Panc1 (cell line): ENCODE data around the gene SETD2. TPM values are rescaled to one million over a fixed set of nuclear protein-coding genes. Genes with fewer than 3 reads are reported as not detected.

ENCODE experiments used
- ATAC-seq: fragments of 200-7000 bp; cut with Tn5 transposase; 2 replicates; pipeline ENCODE4 v1.9.1; 2020; ENCODE audit warnings: mild to moderate bottlenecking, moderate library complexity
- BruUV-seq: library from RNA; stranded (reverse); fragments of 400-500 nt; replicated peaks from 2 replicates; lab custom pipeline; 2021; lab: Mats Ljungman, UMichigan
- CTCF ChIA-PET: fragments of 300-600 bp; sonication (Branson Sonifier 250); formaldehyde crosslinking; loops from one replicate; lab custom pipeline; 2022; ENCODE audit warnings: antibody characterized with exemption; lab: Charles Lee
- POLR2A ChIA-PET: fragments of 300-600 bp; sonication (Branson Sonifier 250); formaldehyde crosslinking; loops from one replicate; lab custom pipeline; 2022; ENCODE audit warnings: antibody characterized with exemption; lab: Charles Lee
- DNase-seq: peaks from one replicate; pipeline ENCODE4 v3.0.0-alpha.2; 2010; ENCODE audit warnings: low read depth, low spot score
- H3K27ac ChIP-seq: 2 replicates; pipeline ENCODE4 v1.5.1; 2011; ENCODE audit warnings: mild to moderate bottlenecking, low read length, inconsistent platforms
- H3K27me3 ChIP-seq: fragments of 200-500 bp; sonication (Bioruptor generic); 2 replicates; pipeline ENCODE4 v1.6.0; 2014; ENCODE audit warnings: low read length, inconsistent platforms; ENCODE audit not compliant: control insufficient read depth, insufficient read depth
- H3K36me3 ChIP-seq: fragments of 200-500 bp; sonication (Bioruptor generic); 2 replicates; pipeline ENCODE4 v1.5.1; 2014; ENCODE audit warnings: inconsistent platforms, mild to moderate bottlenecking, low read length, moderate library complexity; ENCODE audit not compliant: control insufficient read depth, insufficient read depth
- H3K4me1 ChIP-seq: 2 replicates; pipeline ENCODE4 v1.5.1; 2011; ENCODE audit warnings: inconsistent platforms, mild to moderate bottlenecking, low read length, moderate library complexity; ENCODE audit not compliant: control insufficient read depth, insufficient read depth
- H3K4me3 ChIP-seq, 2 experiments: 2 replicates each; pipeline ENCODE4 v1.5.1; 2011 to 2012; ENCODE audit warnings: low read depth in 2 of 2, low read length in 2 of 2, mild to moderate bottlenecking in 2 of 2, inconsistent platforms in 1 of 2, moderate library complexity in 1 of 2
- H3K9me3 ChIP-seq: fragments of 200-500 bp; sonication (Bioruptor generic); 2 replicates; pipeline ENCODE4 v1.5.1; 2014; ENCODE audit warnings: low read depth, mild to moderate bottlenecking, inconsistent platforms, low read length, moderate library complexity; ENCODE audit not compliant: control insufficient read depth, insufficient read depth
- POLR2AphosphoS5 ChIP-seq: IDR thresholded peaks from 2 replicates; pipeline ENCODE4 v1.6.1; 2012; ENCODE audit warnings: mild to moderate bottlenecking, low read depth, low read length, moderate library complexity
- SIN3A ChIP-seq: IDR thresholded peaks from 2 replicates; pipeline ENCODE4 v1.6.1; 2012; ENCODE audit warnings: low read depth, mild to moderate bottlenecking, low read length, moderate library complexity, borderline replicate concordance; ENCODE audit not compliant: insufficient read depth
- TCF7L2 ChIP-seq: IDR thresholded peaks from 2 replicates; pipeline ENCODE4 v1.6.1; 2011; ENCODE audit warnings: mild to moderate bottlenecking, low read depth, low read length, inconsistent platforms
- in situ Hi-C: cut with HindIII; loops from 2 replicates; pipeline ENCODE4 v1.10.0; 2016; ENCODE audit warnings: low sequenced_read_pairs, low pct_unique_long_range_greater_than_20kb
- intact Hi-C: fragments of 100-400 bp; cut with micrococcal nuclease; formaldehyde crosslinking; loops from one replicate; pipeline ENCODE4 v1.10.0; 2022; ENCODE audit not compliant: unreplicated experiment
- total RNA-seq: library from RNA; stranded (reverse); gene quantifications from one replicate; pipeline ENCODE4 v1.2.1, GENCODE V29; 2021; ENCODE audit not compliant: unreplicated experiment
- TF ChIP-seq, protein P1 (sequence below): fragments of 450-650 bp; IDR thresholded peaks from 2 replicates; pipeline ENCODE4 v1.5.1; 2017; ENCODE audit warnings: mild to moderate bottlenecking
- TF ChIP-seq, protein P2 (sequence below), 2 experiments: IDR thresholded peaks; 2 replicates each; pipeline ENCODE4 v1.6.1; 2011 to 2012; ENCODE audit warnings: low read depth in 2 of 2, control low read depth in 1 of 2, low read length in 1 of 2, mild to moderate bottlenecking in 1 of 2, moderate library complexity in 1 of 2; ENCODE audit not compliant: insufficient read depth in 1 of 2

Gene SETD2
- total RNA-seq, 1 experiment from 2014 or later, result 32.6 TPM

DNA sequence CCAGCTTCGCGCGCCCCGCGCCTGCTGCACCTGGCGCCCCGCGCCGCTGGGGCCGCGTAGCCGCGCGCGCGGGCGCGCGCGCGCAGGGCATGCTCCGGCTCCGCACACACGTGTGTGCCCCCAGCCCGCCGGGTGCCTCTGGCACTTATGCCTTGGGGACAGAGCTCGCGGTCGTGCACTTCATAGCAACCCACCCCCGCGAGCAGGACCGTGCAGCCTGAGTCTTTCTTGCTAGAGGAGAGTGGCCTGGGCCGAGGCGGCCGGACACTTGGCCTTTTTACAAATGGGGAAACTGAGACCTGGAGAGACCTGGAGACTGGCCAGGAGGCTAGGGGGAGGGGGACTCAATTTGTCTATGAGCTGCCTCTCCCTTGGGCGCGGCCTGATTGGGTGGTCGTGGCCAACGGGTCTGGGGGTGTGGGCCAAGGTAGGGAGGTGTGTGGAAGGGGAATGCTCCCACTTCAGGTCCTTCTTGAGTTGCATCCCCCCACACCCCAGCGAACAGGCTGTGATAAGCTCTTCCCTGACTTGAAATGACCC lies 183.9 kb downstream of the SETD2 start:
- no TSS peak for BruUV-seq

DNA sequence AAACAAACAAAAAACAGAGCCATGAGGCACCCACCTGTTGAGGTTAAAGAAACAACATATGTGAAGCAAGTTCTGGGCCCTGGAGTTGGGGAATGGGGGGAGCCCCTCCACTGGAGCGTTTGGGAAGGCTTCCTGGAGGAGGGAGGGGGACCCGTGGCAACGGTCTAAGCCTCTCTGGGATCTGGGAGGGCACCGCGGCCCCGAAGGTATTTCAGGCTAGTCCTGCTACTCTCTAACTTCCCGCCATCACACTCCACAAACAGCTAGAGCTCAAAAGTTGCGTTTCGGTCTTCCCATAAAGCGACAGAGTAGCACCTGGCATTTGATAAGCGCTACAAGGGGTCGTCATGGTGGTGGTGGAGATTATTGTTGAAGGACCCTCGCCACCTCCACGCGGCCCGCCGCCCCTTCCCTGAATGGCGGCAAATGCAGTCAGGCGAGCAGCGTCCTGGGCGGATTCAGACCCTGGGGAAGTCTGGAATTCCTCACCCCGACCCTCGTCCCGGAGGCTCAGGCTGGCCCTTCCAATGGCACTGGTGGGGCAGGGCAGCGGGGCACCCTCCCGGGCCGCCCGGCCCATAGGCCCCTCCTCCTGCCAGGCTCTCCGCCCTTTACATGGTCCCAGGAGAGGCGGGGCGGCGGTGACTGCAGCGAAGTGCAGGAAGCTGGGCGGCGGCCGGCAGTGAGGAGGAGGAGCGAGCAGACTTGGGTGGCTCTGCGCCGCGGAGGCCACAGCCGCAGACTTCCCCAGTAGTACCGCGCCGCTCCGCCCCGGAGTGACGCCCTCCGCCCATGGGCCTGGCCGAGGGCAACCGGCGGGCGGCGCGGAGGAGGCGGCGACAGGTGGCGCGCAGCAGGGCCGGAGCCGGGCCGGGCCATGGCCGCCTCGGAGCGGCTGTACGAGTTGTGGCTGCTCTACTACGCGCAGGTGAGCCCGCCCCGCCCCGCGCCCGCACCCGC lies 184.6 kb downstream of the SETD2 start, which contains the start of gene NBEAL2:
Gene NBEAL2, plus strand, starts transcription at position 682 of the 960 bp plus-strand sequence. Its CDS starts 196 bp downstream, at position 878.
- no TSS peak for BruUV-seq
- peak; percentile 92 for ATAC-seq
- peaks cover 3% of the 10 kb centered on the region for H3K36me3 ChIP-seq
- peak within 1 kb of the TSS; percentile 61 to 73 for H3K4me3 ChIP-seq
- peak; percentile 33 for DNase-seq
- no peaks in the 10 kb centered on the region for H3K27me3 ChIP-seq
- in situ Hi-C loops (no loop called here), intact Hi-C loops (no loop called here)
- CTCF ChIA-PET, result interaction anchor here (1.0 kb wide), 1 partner anchor 70 kb away, joined by 4 read pairs; no protein-coding TSS in a partner anchor
- no peaks in the 10 kb centered on the region for H3K9me3 ChIP-seq
- H3K27ac ChIP-seq, result peak within 1 kb of the TSS; percentile 89
- TF ChIP-seq POLR2AphosphoS5 (no peak; the same call in 1 of the 2 replicates), TCF7L2 (no peak)
- peaks cover 9% of the 10 kb centered on the region for H3K4me1 ChIP-seq
- POLR2A ChIA-PET, result no interaction called here

More for the DNA sequence above, 183.9 kb downstream of the SETD2 start:
- H3K4me1 ChIP-seq, result peaks cover 3% of the 10 kb centered on the region; the same call in 1 of the 2 replicates
- intact Hi-C loops, result no loop called here
- peaks cover 3% of the 10 kb centered on the region; the same call in 1 of the 2 replicates for H3K36me3 ChIP-seq
- peak; percentile 11 for ATAC-seq
- peak overlapping the region; percentile 61 to 63 for H3K4me3 ChIP-seq
- in situ Hi-C loops, result no loop called here
- no peaks in the 10 kb centered on the region for H3K9me3 ChIP-seq
- TF ChIP-seq, protein P1, sequence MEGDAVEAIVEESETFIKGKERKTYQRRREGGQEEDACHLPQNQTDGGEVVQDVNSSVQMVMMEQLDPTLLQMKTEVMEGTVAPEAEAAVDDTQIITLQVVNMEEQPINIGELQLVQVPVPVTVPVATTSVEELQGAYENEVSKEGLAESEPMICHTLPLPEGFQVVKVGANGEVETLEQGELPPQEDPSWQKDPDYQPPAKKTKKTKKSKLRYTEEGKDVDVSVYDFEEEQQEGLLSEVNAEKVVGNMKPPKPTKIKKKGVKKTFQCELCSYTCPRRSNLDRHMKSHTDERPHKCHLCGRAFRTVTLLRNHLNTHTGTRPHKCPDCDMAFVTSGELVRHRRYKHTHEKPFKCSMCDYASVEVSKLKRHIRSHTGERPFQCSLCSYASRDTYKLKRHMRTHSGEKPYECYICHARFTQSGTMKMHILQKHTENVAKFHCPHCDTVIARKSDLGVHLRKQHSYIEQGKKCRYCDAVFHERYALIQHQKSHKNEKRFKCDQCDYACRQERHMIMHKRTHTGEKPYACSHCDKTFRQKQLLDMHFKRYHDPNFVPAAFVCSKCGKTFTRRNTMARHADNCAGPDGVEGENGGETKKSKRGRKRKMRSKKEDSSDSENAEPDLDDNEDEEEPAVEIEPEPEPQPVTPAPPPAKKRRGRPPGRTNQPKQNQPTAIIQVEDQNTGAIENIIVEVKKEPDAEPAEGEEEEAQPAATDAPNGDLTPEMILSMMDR, result no peak
- TF ChIP-seq SIN3A (no peak), POLR2AphosphoS5 (no peak), TCF7L2 (no peak)
- TF ChIP-seq, protein P2, sequence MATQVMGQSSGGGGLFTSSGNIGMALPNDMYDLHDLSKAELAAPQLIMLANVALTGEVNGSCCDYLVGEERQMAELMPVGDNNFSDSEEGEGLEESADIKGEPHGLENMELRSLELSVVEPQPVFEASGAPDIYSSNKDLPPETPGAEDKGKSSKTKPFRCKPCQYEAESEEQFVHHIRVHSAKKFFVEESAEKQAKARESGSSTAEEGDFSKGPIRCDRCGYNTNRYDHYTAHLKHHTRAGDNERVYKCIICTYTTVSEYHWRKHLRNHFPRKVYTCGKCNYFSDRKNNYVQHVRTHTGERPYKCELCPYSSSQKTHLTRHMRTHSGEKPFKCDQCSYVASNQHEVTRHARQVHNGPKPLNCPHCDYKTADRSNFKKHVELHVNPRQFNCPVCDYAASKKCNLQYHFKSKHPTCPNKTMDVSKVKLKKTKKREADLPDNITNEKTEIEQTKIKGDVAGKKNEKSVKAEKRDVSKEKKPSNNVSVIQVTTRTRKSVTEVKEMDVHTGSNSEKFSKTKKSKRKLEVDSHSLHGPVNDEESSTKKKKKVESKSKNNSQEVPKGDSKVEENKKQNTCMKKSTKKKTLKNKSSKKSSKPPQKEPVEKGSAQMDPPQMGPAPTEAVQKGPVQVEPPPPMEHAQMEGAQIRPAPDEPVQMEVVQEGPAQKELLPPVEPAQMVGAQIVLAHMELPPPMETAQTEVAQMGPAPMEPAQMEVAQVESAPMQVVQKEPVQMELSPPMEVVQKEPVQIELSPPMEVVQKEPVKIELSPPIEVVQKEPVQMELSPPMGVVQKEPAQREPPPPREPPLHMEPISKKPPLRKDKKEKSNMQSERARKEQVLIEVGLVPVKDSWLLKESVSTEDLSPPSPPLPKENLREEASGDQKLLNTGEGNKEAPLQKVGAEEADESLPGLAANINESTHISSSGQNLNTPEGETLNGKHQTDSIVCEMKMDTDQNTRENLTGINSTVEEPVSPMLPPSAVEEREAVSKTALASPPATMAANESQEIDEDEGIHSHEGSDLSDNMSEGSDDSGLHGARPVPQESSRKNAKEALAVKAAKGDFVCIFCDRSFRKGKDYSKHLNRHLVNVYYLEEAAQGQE (IDR thresholded peaks at IDR 0.05; ENCODE audit: insufficient read depth in 1 of 2, low read depth in 2 of 2, low read length in 1 of 2), result no peak
- ChIA-PET POLR2A (no interaction called here), CTCF (interaction anchor here (1.0 kb wide), 1 partner anchor 71 kb away, joined by 4 read pairs; no protein-coding TSS in a partner anchor)
- DNase-seq, result no peak
- H3K27me3 ChIP-seq, result no peaks in the 10 kb centered on the region
- peak overlapping the region; percentile 76 for H3K27ac ChIP-seq
